ENCODE measurements around the gene PLCL2.

- TF ChIP-seq, protein P1, sequence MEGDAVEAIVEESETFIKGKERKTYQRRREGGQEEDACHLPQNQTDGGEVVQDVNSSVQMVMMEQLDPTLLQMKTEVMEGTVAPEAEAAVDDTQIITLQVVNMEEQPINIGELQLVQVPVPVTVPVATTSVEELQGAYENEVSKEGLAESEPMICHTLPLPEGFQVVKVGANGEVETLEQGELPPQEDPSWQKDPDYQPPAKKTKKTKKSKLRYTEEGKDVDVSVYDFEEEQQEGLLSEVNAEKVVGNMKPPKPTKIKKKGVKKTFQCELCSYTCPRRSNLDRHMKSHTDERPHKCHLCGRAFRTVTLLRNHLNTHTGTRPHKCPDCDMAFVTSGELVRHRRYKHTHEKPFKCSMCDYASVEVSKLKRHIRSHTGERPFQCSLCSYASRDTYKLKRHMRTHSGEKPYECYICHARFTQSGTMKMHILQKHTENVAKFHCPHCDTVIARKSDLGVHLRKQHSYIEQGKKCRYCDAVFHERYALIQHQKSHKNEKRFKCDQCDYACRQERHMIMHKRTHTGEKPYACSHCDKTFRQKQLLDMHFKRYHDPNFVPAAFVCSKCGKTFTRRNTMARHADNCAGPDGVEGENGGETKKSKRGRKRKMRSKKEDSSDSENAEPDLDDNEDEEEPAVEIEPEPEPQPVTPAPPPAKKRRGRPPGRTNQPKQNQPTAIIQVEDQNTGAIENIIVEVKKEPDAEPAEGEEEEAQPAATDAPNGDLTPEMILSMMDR (IDR thresholded peaks at IDR 0.05; ENCODE audit: low read length), result no peak
- no peak for TF ChIP-seq EZH2 (IDR thresholded peaks at IDR 0.05; ENCODE audit: borderline replicate concordance, low read length)
Measured at GRCh38 chr3:17129556-17129955, 244.8 kb downstream of the PLCL2 start.

Data from OCI-LY1 (cell line).